SK-N-SH (cell line): ENCODE measurements around the gene SEZ6. TPM values are rescaled to one million over a fixed set of nuclear protein-coding genes. Genes with fewer than 3 reads are reported as not detected.

Experiments
- CTCF ChIA-PET: fragments of 300-600, 350-600 bp; formaldehyde crosslinking; extraction: SDS; loops from one replicate; lab custom pipeline; 2021; lab: Yijun Ruan, JAX
- POLR2A ChIA-PET: fragments of 350-600 bp; sonication (Branson Sonifier 250); formaldehyde crosslinking; extraction: SDS; loops from one replicate; lab custom pipeline; 2020; ENCODE audit warnings: antibody characterized with exemption, inconsistent platforms; lab: Yijun Ruan, JAX
- DNase-seq: peaks from one replicate; pipeline ENCODE4 v3.0.0; 2012
- H2AFZ ChIP-seq: fragments of 200-600 bp; sonication (generic); 2 replicates; pipeline ENCODE4 v1.8.1; 2016; ENCODE audit warnings: antibody characterized with exemption, mild to moderate bottlenecking, low read depth
- H3F3A ChIP-seq: fragments of 200-600 bp; sonication (generic); replicated peaks from 2 replicates; pipeline ENCODE3; 2016; ENCODE audit warnings: antibody characterized with exemption, mild to moderate bottlenecking; ENCODE audit not compliant: insufficient read depth
- H3K27ac ChIP-seq, 2 experiments: fragments of 200-500 bp in 1 of 2; fragments of 200-600 bp in 1 of 2; sonication (Bioruptor generic) in 1 of 2; sonication (generic), shearing (Covaris generic) in 1 of 2; 2 replicates each; pipeline versions ENCODE4 v1.5.1 to v1.6.1; 2014 to 2016; ENCODE audit warnings: low read depth in 2 of 2, inconsistent platforms in 1 of 2, low read length in 1 of 2, mild to moderate bottlenecking in 1 of 2, mixed read lengths in 1 of 2
- H3K27me3 ChIP-seq: fragments of 200-600 bp; sonication (generic), shearing (Covaris generic); 2 replicates; pipeline ENCODE4 v1.6.1; 2016; ENCODE audit warnings: mixed run types; ENCODE audit not compliant: insufficient read depth
- H3K36me3 ChIP-seq, 2 experiments: fragments of 200-500 bp in 1 of 2; fragments of 200-600 bp in 1 of 2; sonication (Bioruptor generic) in 1 of 2; sonication (generic) in 1 of 2; replicated peaks in 1 of 2; 2 replicates each; pipeline versions ENCODE3 to v1.5.1; 2014 to 2016; ENCODE audit warnings: low read length in 1 of 2, mild to moderate bottlenecking in 1 of 2; ENCODE audit not compliant: insufficient read depth in 2 of 2, control insufficient read depth in 1 of 2
- H3K4me1 ChIP-seq, 2 experiments: fragments of 200-500 bp in 1 of 2; fragments of 200-600 bp in 1 of 2; sonication (Bioruptor generic) in 1 of 2; sonication (generic), shearing (Covaris generic) in 1 of 2; 2 replicates each; pipeline versions ENCODE4 v1.5.1 to v1.6.1; 2014 to 2016; ENCODE audit warnings: low read depth in 1 of 2, low read length in 1 of 2, mixed run types in 1 of 2; ENCODE audit not compliant: insufficient read depth in 2 of 2, control insufficient read depth in 1 of 2
- H3K4me2 ChIP-seq: fragments of 200-600 bp; sonication (generic), shearing (Covaris generic); 2 replicates; pipeline ENCODE4 v1.6.1; 2017; ENCODE audit warnings: mixed run types
- H3K4me3 ChIP-seq, 2 experiments: fragments of 200-500 bp in 1 of 2; fragments of 200-600 bp in 1 of 2; sonication (Bioruptor generic) in 1 of 2; sonication (generic), shearing (Covaris generic) in 1 of 2; 2 replicates each; pipeline versions ENCODE4 v1.5.1 to v1.8.1; 2014 to 2016; ENCODE audit warnings: low read depth in 2 of 2, inconsistent platforms in 1 of 2, low read length in 1 of 2, mild to moderate bottlenecking in 1 of 2, mixed read lengths in 1 of 2, moderate library complexity in 1 of 2
- H3K79me2 ChIP-seq: fragments of 200-600 bp; sonication (generic); 2 replicates; pipeline ENCODE4 v1.8.1; 2017; ENCODE audit warnings: mild to moderate bottlenecking; ENCODE audit not compliant: insufficient read depth
- H3K9ac ChIP-seq: fragments of 200-600 bp; sonication (generic); 2 replicates; pipeline ENCODE4 v1.6.1; 2017; ENCODE audit warnings: mixed run types
- H3K9me2 ChIP-seq: fragments of 200-600 bp; sonication (generic); 2 replicates; pipeline ENCODE4 v1.6.1; 2017; ENCODE audit warnings: mixed run types
- H3K9me3 ChIP-seq: fragments of 200-600 bp; sonication (generic); 2 replicates; pipeline ENCODE4 v1.6.1; 2017; ENCODE audit warnings: mixed run types, mild to moderate bottlenecking, moderate library complexity
- H4K20me1 ChIP-seq: fragments of 200-600 bp; sonication (generic); 2 replicates; pipeline ENCODE4 v1.6.1; 2017; ENCODE audit warnings: mild to moderate bottlenecking, mixed run types; ENCODE audit not compliant: insufficient read depth
- CHD2 ChIP-seq: fragments of 150-350 bp; IDR thresholded peaks from 2 replicates; pipeline ENCODE4 v1.6.1; 2018; ENCODE audit warnings: low read length; ENCODE audit not compliant: partially characterized antibody
- ELF1 ChIP-seq: IDR thresholded peaks from 2 replicates; pipeline ENCODE4 v1.4.0; 2012
- GABPA ChIP-seq: IDR thresholded peaks from 2 replicates; pipeline ENCODE4 v1.4.0; 2012; ENCODE audit warnings: low read depth, mild to moderate bottlenecking
- MXI1 ChIP-seq: IDR thresholded peaks from 2 replicates; pipeline ENCODE4 v1.6.1; 2012; ENCODE audit warnings: mild to moderate bottlenecking, low read depth, low read length, improper control_type of control experiment
- POLR2AphosphoS5 ChIP-seq: IDR thresholded peaks from 2 replicates; pipeline ENCODE4 v1.6.1; 2012; ENCODE audit warnings: low read depth, low read length
- RCOR1 ChIP-seq: fragments of 150-350 bp; IDR thresholded peaks from 2 replicates; pipeline ENCODE4 v1.6.1; 2017; ENCODE audit warnings: antibody characterized with exemption, low read length
- REST ChIP-seq: IDR thresholded peaks from 2 replicates; pipeline ENCODE4 v1.6.1; 2012; ENCODE audit warnings: mild to moderate bottlenecking, low read depth, low read length, moderate library complexity
- SIN3A ChIP-seq: IDR thresholded peaks from 2 replicates; pipeline ENCODE4 v1.6.1; 2012; ENCODE audit warnings: low read depth, mild to moderate bottlenecking, low read length, moderate library complexity, borderline replicate concordance
- TAF1 ChIP-seq: IDR thresholded peaks from 2 replicates; pipeline ENCODE4 v1.6.1; 2012; ENCODE audit warnings: low read depth, mild to moderate bottlenecking, low read length, moderate library complexity, borderline replicate concordance
- TCF12 ChIP-seq: IDR thresholded peaks from 2 replicates; pipeline ENCODE4 v1.4.0; 2012
- TEAD4 ChIP-seq: IDR thresholded peaks from 2 replicates; pipeline ENCODE4 v1.4.0; 2012; ENCODE audit warnings: mild to moderate bottlenecking, borderline replicate concordance; ENCODE audit not compliant: insufficient read depth
- YY1 ChIP-seq: IDR thresholded peaks from 2 replicates; pipeline ENCODE4 v1.4.0; 2012; ENCODE audit warnings: low read depth, mild to moderate bottlenecking
- WGBS: methylation state at CpG from one replicate; pipeline ENCODE4 v1.1.6; 2017; ENCODE audit warnings: low lambda C conversion rate; 5-methylcytosine and 5-hydroxymethylcytosine counted together
- polyA plus RNA-seq, 3 experiments: library from polyadenylated mRNA; depleted of rRNA; stranded (reverse); fragments of >200 nt; gene quantifications; 2 replicates each; pipeline ENCODE4 v1.2.3, GENCODE V29; 2012
- TF ChIP-seq, protein P1 (sequence below): IDR thresholded peaks from 2 replicates; pipeline ENCODE4 v1.4.0; 2012; ENCODE audit warnings: low read depth
- TF ChIP-seq, protein P2 (sequence below): IDR thresholded peaks from 2 replicates; pipeline ENCODE4 v1.4.0; 2012; ENCODE audit warnings: low read depth, borderline replicate concordance

SEZ6 gene
- polyA plus RNA-seq, 1 of the 3 experiments (the other 2 are of a cell fraction), result 0.12 TPM

DNA sequence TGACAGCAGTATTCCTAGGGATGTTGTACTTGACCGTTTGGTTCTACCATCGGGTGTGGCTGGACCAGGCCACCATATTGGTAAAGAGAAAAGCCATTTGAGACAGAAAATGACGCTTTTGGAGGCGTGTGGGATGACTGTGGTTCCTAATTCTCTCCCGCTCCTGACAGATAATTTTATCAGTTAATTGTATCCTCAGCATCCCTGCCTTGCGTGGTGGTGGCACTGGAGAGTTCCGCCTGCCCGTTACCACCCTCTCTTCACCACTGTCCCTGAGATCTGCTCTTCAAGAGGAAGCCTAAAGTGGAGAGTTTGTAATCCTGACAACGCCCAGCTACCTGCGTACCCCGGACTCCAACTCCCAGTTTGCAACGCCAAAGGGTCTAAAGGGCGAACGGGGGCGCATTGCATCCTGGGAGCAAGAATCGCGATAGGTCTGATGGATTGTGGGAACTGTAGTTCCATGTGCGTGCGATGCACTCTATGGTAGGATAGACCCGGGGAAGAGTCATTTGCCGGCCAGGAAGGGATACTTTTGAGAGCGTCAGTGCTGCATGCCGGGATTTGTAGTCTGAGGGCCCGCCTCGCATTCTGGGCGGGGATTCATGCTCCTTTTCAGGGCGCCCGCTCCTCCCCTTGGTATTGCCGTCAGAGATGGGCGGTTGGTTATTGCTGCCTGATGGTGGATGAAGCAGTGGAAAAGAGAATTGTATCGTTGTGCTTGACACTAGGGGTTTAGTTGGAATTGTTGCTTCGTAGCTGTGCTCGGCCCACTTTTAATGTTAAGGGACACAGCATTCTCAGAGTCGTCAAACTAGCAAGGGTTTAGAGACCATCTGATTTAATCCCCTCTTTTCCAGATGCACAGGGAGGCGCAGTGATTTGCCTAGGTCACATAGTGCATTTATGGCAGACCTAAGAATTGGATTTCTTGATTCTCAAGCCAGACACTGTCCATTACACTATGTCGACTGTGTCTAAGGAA is 53.5 kb downstream of the SEZ6 start:
- peaks cover 4 to 8% of the 10 kb centered on the region in 2 experiments for H3K36me3 ChIP-seq
- CTCF ChIA-PET, result interaction anchor here (0.6 to 15.3 kb wide), 36 partner anchors 8 to 642 kb away, joined by 3 to 947 read pairs (median 5); partner anchors contain the start of genes DHRS13, MYO18A, RPL23A and TLCD1
- H3K9ac ChIP-seq, result peak overlapping the region; percentile 87
- H3K9me3 ChIP-seq, result no peaks in the 10 kb centered on the region
- peaks cover 38% of the 10 kb centered on the region for H3K79me2 ChIP-seq
- H3K27ac ChIP-seq, result peak overlapping the region; percentile 99 to 100
- H3K4me1 ChIP-seq, result peaks cover 14 to 24% of the 10 kb centered on the region in 2 experiments
- no peaks in the 10 kb centered on the region for H3K27me3 ChIP-seq
- peak overlapping the region; percentile 96 for H3K4me2 ChIP-seq
- peak overlapping the region; percentile 79 for H2AFZ ChIP-seq
- H3K9me2 ChIP-seq, result no peaks in the 10 kb centered on the region
- peak overlapping the region; percentile 80 to 81 for H3K4me3 ChIP-seq
- no peaks in the 10 kb centered on the region for H4K20me1 ChIP-seq
- POLR2A ChIA-PET, result interaction anchor here (0.6 to 1.3 kb wide), 10 partner anchors 13 to 233 kb away, joined by 3 to 8 read pairs (median 4); partner anchors contain the start of genes FLOT2, RPL23A and SEZ6
- peak; percentile 87 for TF ChIP-seq GABPA
- peak; percentile 77 for TF ChIP-seq MXI1
- peak; percentile 96; the same call in 1 of the 2 replicates for TF ChIP-seq SIN3A
- no peak for TF ChIP-seq REST
- no peak for TF ChIP-seq TEAD4
- TF ChIP-seq ELF1, result peak; percentile 89
- TF ChIP-seq, protein P1, sequence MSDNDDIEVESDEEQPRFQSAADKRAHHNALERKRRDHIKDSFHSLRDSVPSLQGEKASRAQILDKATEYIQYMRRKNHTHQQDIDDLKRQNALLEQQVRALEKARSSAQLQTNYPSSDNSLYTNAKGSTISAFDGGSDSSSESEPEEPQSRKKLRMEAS, result peak; percentile 85
- peak; percentile 96 for TF ChIP-seq YY1
- TF ChIP-seq TCF12, result peak; percentile 53; the same call in 1 of the 2 replicates
- TF ChIP-seq POLR2AphosphoS5, result peak; percentile 54
- TF ChIP-seq TAF1, result no peak; the same call in 1 of the 2 replicates
- TF ChIP-seq, protein P2, sequence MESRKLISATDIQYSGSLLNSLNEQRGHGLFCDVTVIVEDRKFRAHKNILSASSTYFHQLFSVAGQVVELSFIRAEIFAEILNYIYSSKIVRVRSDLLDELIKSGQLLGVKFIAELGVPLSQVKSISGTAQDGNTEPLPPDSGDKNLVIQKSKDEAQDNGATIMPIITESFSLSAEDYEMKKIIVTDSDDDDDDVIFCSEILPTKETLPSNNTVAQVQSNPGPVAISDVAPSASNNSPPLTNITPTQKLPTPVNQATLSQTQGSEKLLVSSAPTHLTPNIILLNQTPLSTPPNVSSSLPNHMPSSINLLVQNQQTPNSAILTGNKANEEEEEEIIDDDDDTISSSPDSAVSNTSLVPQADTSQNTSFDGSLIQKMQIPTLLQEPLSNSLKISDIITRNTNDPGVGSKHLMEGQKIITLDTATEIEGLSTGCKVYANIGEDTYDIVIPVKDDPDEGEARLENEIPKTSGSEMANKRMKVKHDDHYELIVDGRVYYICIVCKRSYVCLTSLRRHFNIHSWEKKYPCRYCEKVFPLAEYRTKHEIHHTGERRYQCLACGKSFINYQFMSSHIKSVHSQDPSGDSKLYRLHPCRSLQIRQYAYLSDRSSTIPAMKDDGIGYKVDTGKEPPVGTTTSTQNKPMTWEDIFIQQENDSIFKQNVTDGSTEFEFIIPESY, result peak; percentile 100
- TF ChIP-seq RCOR1, result no peak
- peak; percentile 100 for TF ChIP-seq CHD2
- peak; percentile 88 for DNase-seq
- peaks cover 24% of the 10 kb centered on the region for H3F3A ChIP-seq
- 5% methylated on average over 35 of the region's 36 CpGs for WGBS
